ENCODE results near the gene RBM10.
A peak's percentile ranks its signal among the peaks of the same experiment; 100 is the strongest.

Gene RBM10

GRCh38 chrX:47198026-47198686, 53.1 kb downstream of the RBM10 start:
- DNase-seq (ENCODE audit: low spot score) = no peak

GRCh38 chrX:47198687-47199080, 53.7 kb downstream of the RBM10 start:
- DNase-seq (ENCODE audit: low spot score) = no peak

GRCh38 chrX:47199286-47199685, 54.3 kb downstream of the RBM10 start:
- no peak for DNase-seq (ENCODE audit: low spot score)

GRCh38 chrX:47200385-47201150, 55.5 kb downstream of the RBM10 start:
- DNase-seq (ENCODE audit: low spot score) = no peak

- no peak for DNase-seq (ENCODE audit: low spot score)
Observed at GRCh38 chrX:47201345-47201944, 56.4 kb downstream of the RBM10 start.

- DNase-seq (ENCODE audit: low spot score) = no peak
Observed at GRCh38 chrX:47202316-47202715, 57.3 kb downstream of the RBM10 start.

- DNase-seq (ENCODE audit: low spot score) = no peak
Observed at GRCh38 chrX:47202877-47203276, 57.9 kb downstream of the RBM10 start.

- no peak for DNase-seq (ENCODE audit: low spot score)
Observed at GRCh38 chrX:47204970-47205369, 59.9 kb downstream of the RBM10 start.

- no peak for DNase-seq (ENCODE audit: low spot score)
Observed at GRCh38 chrX:47206316-47206715, 61.3 kb downstream of the RBM10 start.

GRCh38 chrX:47208108-47208507, 63.1 kb downstream of the RBM10 start:
- DNase-seq (ENCODE audit: low spot score) = no peak

GRCh38 chrX:47209508-47210238, 64.7 kb downstream of the RBM10 start:
- DNase-seq (ENCODE audit: low spot score) = no peak

- no peak for DNase-seq (ENCODE audit: low spot score)
Observed at GRCh38 chrX:47210661-47211425, 65.8 kb downstream of the RBM10 start.

- no peak for DNase-seq (ENCODE audit: low spot score)
Observed at GRCh38 chrX:47212381-47213293, 67.6 kb downstream of the RBM10 start.

- no peak for DNase-seq (ENCODE audit: low spot score)
Observed at GRCh38 chrX:47214435-47215077, 69.5 kb downstream of the RBM10 start.

- DNase-seq (ENCODE audit: low spot score) = no peak
Observed at GRCh38 chrX:47215291-47215900, 70.4 kb downstream of the RBM10 start.

GRCh38 chrX:47216393-47216925, 71.4 kb downstream of the RBM10 start:
- DNase-seq (ENCODE audit: low spot score) = no peak

- DNase-seq (ENCODE audit: low spot score) = peak; percentile 35
Observed at GRCh38 chrX:47217121-47217851, 72.3 kb downstream of the RBM10 start.

GRCh38 chrX:47217852-47218279, 72.8 kb downstream of the RBM10 start:
- peak; percentile 75 for DNase-seq (ENCODE audit: low spot score)
